ENCODE results near the gene MDFIC2.

Gene MDFIC2

GRCh38 chr3:70189884-70190473 is 122.5 kb downstream of the MDFIC2 start:
- TF ChIP-seq CTCF (IDR thresholded peaks at IDR 0.05; ENCODE audit: insufficient read depth, low read depth, low read length, missing control alignments), result no peak
- DNase-seq (ENCODE audit: low read depth), result no peak
- H3K4me3 ChIP-seq (ENCODE audit: low read depth, low read length), result no peak overlapping the region

GRCh38 chr3:70186221-70186620 is 126.2 kb downstream of the MDFIC2 start:
- no peak overlapping the region for H3K4me3 ChIP-seq (ENCODE audit: low read depth, low read length)
- TF ChIP-seq CTCF (IDR thresholded peaks at IDR 0.05; ENCODE audit: insufficient read depth, low read depth, low read length, missing control alignments), result no peak
- no peak for DNase-seq (ENCODE audit: low read depth)

- no peak for TF ChIP-seq CTCF (IDR thresholded peaks at IDR 0.05; ENCODE audit: insufficient read depth, low read depth, low read length, missing control alignments)
- no peak for DNase-seq (ENCODE audit: low read depth)
- H3K4me3 ChIP-seq (ENCODE audit: low read depth, low read length), result no peak overlapping the region
Measured at GRCh38 chr3:70185661-70186060, 126.8 kb downstream of the MDFIC2 start.

GRCh38 chr3:70183781-70184504 is 128.5 kb downstream of the MDFIC2 start:
- no peak for TF ChIP-seq CTCF (IDR thresholded peaks at IDR 0.05; ENCODE audit: insufficient read depth, low read depth, low read length, missing control alignments)
- no peak overlapping the region for H3K4me3 ChIP-seq (ENCODE audit: low read depth, low read length)
- no peak for DNase-seq (ENCODE audit: low read depth)

- DNase-seq (ENCODE audit: low read depth), result no peak
- TF ChIP-seq CTCF (IDR thresholded peaks at IDR 0.05; ENCODE audit: insufficient read depth, low read depth, low read length, missing control alignments), result no peak
Measured at GRCh38 chr3:70182166-70182565, 130.3 kb downstream of the MDFIC2 start.

GRCh38 chr3:70180664-70181063 is 131.8 kb downstream of the MDFIC2 start:
- no peak for TF ChIP-seq CTCF (IDR thresholded peaks at IDR 0.05; ENCODE audit: insufficient read depth, low read depth, low read length, missing control alignments)
- H3K4me3 ChIP-seq (ENCODE audit: low read depth, low read length), result no peak overlapping the region
- DNase-seq (ENCODE audit: low read depth), result peak; percentile 12

More at GRCh38 chr3:70182166-70182565, 130.3 kb downstream of the MDFIC2 start:
- no peak overlapping the region for H3K4me3 ChIP-seq (ENCODE audit: low read depth, low read length)

Data from GM12865 (cell line).